Testis (tissue), 3 donors: ENCODE data around the gene TRAF3IP3. TPM values are rescaled to one million over a fixed set of nuclear protein-coding genes. Genes with fewer than 3 reads are reported as not detected.

Source experiments
- DNase-seq: peaks from one replicate; pipeline ENCODE4 v3.0.0-alpha.2; 2019
- H3K27ac ChIP-seq, 2 donors: fragments of 200-600 bp; sonication (generic); one replicate each; pipeline ENCODE4 v1.5.1; 2019
- H3K27me3 ChIP-seq: fragments of 200-600 bp; sonication (generic); one replicate; pipeline ENCODE4 v1.5.1; 2019
- H3K36me3 ChIP-seq: fragments of 200-600 bp; sonication (generic); one replicate; pipeline ENCODE4 v1.5.1; 2017; ENCODE audit warnings: low read depth; ENCODE audit errors: missing control alignments
- H3K4me1 ChIP-seq: fragments of 200-600 bp; sonication (generic); one replicate; pipeline ENCODE4 v1.5.1; 2019
- H3K4me3 ChIP-seq, 2 donors: fragments of 200-600 bp; sonication (generic); one replicate each; pipeline ENCODE4 v1.5.1; 2017 to 2019
- H3K9me3 ChIP-seq: fragments of 200-600 bp; sonication (generic); one replicate; pipeline ENCODE4 v1.5.1; 2017
- CTCF ChIP-seq, 3 experiments: fragments of 450-650 bp in 2 of 3; fragments of 200-600 bp in 1 of 3; sonication (generic) in 1 of 3; IDR thresholded peaks; one replicate each; pipeline ENCODE4 v1.5.1; 2016 to 2019; ENCODE audit warnings: antibody characterized with exemption in 3 of 3, mild to moderate bottlenecking in 2 of 3, moderate library complexity in 1 of 3
- POLR2A ChIP-seq: fragments of 450-650 bp; IDR thresholded peaks from one replicate; pipeline ENCODE4 v1.6.1; 2017; ENCODE audit warnings: antibody characterized with exemption, mild to moderate bottlenecking, moderate library complexity
- WGBS, 2 donors: methylation state at CpG; one replicate each; pipeline ENCODE4 v1.1.5; 2018; 5-methylcytosine and 5-hydroxymethylcytosine counted together
- intact Hi-C: fragments of 100-400 bp; cut with DNase I; formaldehyde crosslinking; loops from one replicate; pipeline ENCODE4 v1.15.1; 2023; ENCODE audit warnings: low total_unique reads
- polyA plus RNA-seq: library from polyadenylated mRNA; stranded (reverse); fragments of 350-450 nt; fragmentation: Illumina TruSeq; extraction: RNeasy Lipid Tissue Mini Kit (QIAGEN cat#74804); gene quantifications from one replicate; pipeline ENCODE4 v1.2.3, GENCODE V29; 2014; ENCODE audit warnings: low read depth, low replicate concordance; ENCODE audit not compliant: insufficient read depth
- total RNA-seq, 2 donors: library from RNA; depleted of rRNA; stranded (reverse); fragments of >200 nt; gene quantifications; one replicate each; pipeline ENCODE4 v1.2.3, GENCODE V29; 2016

The TRAF3IP3 gene
- total and polyA plus RNA-seq, 3 donors from 2014 or later: 0.63 to 9.2 (median 3.3) TPM

- no peaks in the 10 kb centered on the region for H3K4me1 ChIP-seq
- no peak overlapping the region for H3K4me3 ChIP-seq
- 49 to 63% methylated on average over 3 of the region's 3 CpGs for WGBS, 2 donors
These were observed 28.1 kb upstream of the TRAF3IP3 start for GRCh38 chr1:209727785-209728184.

DNA sequence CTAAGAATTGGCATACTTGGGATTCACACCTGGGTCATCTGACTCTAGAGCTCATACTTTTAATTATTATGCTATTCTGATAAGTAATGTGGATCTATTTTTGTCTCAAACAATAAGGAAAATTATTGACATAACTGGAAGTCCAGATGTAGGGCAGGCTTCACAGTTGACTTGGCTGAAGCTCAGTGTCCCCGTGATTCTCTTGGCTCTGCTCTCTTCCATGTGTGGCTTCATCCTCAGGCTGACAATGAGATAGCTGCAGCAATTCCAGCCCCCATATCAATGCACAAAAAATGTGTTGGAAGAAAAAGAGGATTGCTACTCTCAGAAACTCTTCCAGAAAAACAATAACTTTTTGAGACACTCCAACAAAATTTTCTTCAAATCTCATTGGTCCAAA lies 27.4 kb upstream of the TRAF3IP3 start:
- Histone ChIP-seq H3K4me3 (no peak overlapping the region), H3K9me3 (no peaks in the 10 kb centered on the region), H3K27me3 (no peaks in the 10 kb centered on the region), H3K4me1 (no peaks in the 10 kb centered on the region), H3K36me3 (no peaks in the 10 kb centered on the region), H3K27ac (no peak overlapping the region)
- DNase-seq: peak; percentile 57
- 33 to 52% methylated on average over 1 of the region's 1 CpG for WGBS, 2 donors
- TF ChIP-seq CTCF (IDR thresholded peaks at IDR 0.05) (no peak), POLR2A (no peak)
- intact Hi-C loops: no loop called here

More at GRCh38 chr1:209727785-209728184, 28.1 kb upstream of the TRAF3IP3 start:
- H3K9me3 ChIP-seq: no peaks in the 10 kb centered on the region
- intact Hi-C loops: no loop called here
- TF ChIP-seq POLR2A (no peak), CTCF (IDR thresholded peaks at IDR 0.05) (no peak)
- DNase-seq: no peak
- no peaks in the 10 kb centered on the region for H3K36me3 ChIP-seq
- H3K27ac ChIP-seq: no peak overlapping the region
- H3K27me3 ChIP-seq: no peaks in the 10 kb centered on the region

- Histone ChIP-seq H3K27ac (no peak overlapping the region), H3K36me3 (no peaks in the 10 kb centered on the region), H3K4me3 (no peak overlapping the region), H3K9me3 (no peaks in the 10 kb centered on the region), H3K4me1 (no peaks in the 10 kb centered on the region), H3K27me3 (no peaks in the 10 kb centered on the region)
- TF ChIP-seq CTCF (IDR thresholded peaks at IDR 0.05): no peak
- no peak for TF ChIP-seq POLR2A
- DNase-seq: no peak
- intact Hi-C loops: no loop called here
- 81 to 100% methylated on average over 1 of the region's 1 CpG for WGBS, 2 donors
These were observed 26.4 kb upstream of the TRAF3IP3 start for GRCh38 chr1:209729436-209729835.

- Histone ChIP-seq H3K4me3 (no peak overlapping the region), H3K27me3 (no peaks in the 10 kb centered on the region), H3K9me3 (no peaks in the 10 kb centered on the region), H3K36me3 (no peaks in the 10 kb centered on the region), H3K4me1 (peaks cover 18% of the 10 kb centered on the region), H3K27ac (no peak overlapping the region)
- intact Hi-C loops: no loop called here
- 59 to 89% methylated on average over 1 of the region's 1 CpG for WGBS, 2 donors
- no peak for TF ChIP-seq CTCF (IDR thresholded peaks at IDR 0.05)
- no peak for TF ChIP-seq POLR2A
- DNase-seq: no peak
These were observed 23.1 kb upstream of the TRAF3IP3 start for GRCh38 chr1:209732725-209733124.

GRCh38 chr1:209733409-209734192 lies 22.3 kb upstream of the TRAF3IP3 start:
- DNase-seq: no peak
- 85% methylated on average over 3 of the region's 3 CpGs for WGBS, 2 donors
- Histone ChIP-seq H3K4me1 (peaks cover 18% of the 10 kb centered on the region), H3K9me3 (no peaks in the 10 kb centered on the region), H3K27me3 (no peaks in the 10 kb centered on the region), H3K36me3 (no peaks in the 10 kb centered on the region), H3K27ac (no peak overlapping the region), H3K4me3 (no peak overlapping the region)
- intact Hi-C loops: no loop called here
- TF ChIP-seq CTCF (IDR thresholded peaks at IDR 0.05): no peak
- no peak for TF ChIP-seq POLR2A
